Loucy (cell line): ENCODE results near the gene TMPRSS7.

Experiments
- H2AFZ ChIP-seq: fragments of 200-600 bp; sonication (generic); 2 replicates; pipeline ENCODE4 v1.6.0; 2016; ENCODE audit warnings: antibody characterized with exemption, mild to moderate bottlenecking, low read length, moderate library complexity
- H3F3A ChIP-seq: fragments of 200-600 bp; 2 replicates; pipeline ENCODE4 v1.6.0; 2016; ENCODE audit warnings: antibody characterized with exemption, low read depth, mild to moderate bottlenecking
- H3K27me3 ChIP-seq: fragments of 200-600 bp; sonication (generic); 2 replicates; pipeline ENCODE4 v1.6.1; 2014; ENCODE audit warnings: low read length, mild to moderate bottlenecking; ENCODE audit not compliant: insufficient read depth, poor library complexity, severe bottlenecking
- H3K36me3 ChIP-seq: fragments of 200-600 bp; sonication (generic); 2 replicates; pipeline ENCODE4 v1.6.1; 2016; ENCODE audit warnings: low read length; ENCODE audit not compliant: insufficient read depth
- H3K4me1 ChIP-seq: fragments of 200-600 bp; sonication (generic); 2 replicates; pipeline ENCODE4 v1.5.1; 2014; ENCODE audit warnings: low read length, mild to moderate bottlenecking; ENCODE audit not compliant: insufficient read depth, poor library complexity, severe bottlenecking
- H3K4me2 ChIP-seq: fragments of 200-600 bp; sonication (generic); 2 replicates; pipeline ENCODE4 v1.6.0; 2014; ENCODE audit warnings: antibody characterized with exemption, low read length, low read depth, mild to moderate bottlenecking; ENCODE audit not compliant: poor library complexity, severe bottlenecking
- H3K4me3 ChIP-seq: fragments of 200-600 bp; sonication (generic); 2 replicates; pipeline ENCODE4 v1.5.1; 2014; ENCODE audit warnings: low read length, mild to moderate bottlenecking, mixed read lengths; ENCODE audit not compliant: poor library complexity, severe bottlenecking
- H3K79me2 ChIP-seq: fragments of 200-600 bp; sonication (generic); 2 replicates; pipeline ENCODE4 v1.6.1; 2014; ENCODE audit warnings: low read length; ENCODE audit not compliant: insufficient read depth
- H3K9ac ChIP-seq: fragments of 200-600 bp; sonication (generic); 2 replicates; pipeline ENCODE4 v1.6.0; 2014; ENCODE audit warnings: mild to moderate bottlenecking, low read depth, low read length, moderate library complexity; ENCODE audit not compliant: poor library complexity, severe bottlenecking
- H3K9me2 ChIP-seq: fragments of 200-600 bp; sonication (generic); replicated peaks from 2 replicates; pipeline ENCODE4 v1.6.1; 2016; ENCODE audit warnings: low read depth, low read length, mixed read lengths
- H3K9me3 ChIP-seq: fragments of 200-600 bp; sonication (generic); 2 replicates; pipeline ENCODE4 v1.6.1; 2014; ENCODE audit warnings: mild to moderate bottlenecking, antibody characterized with exemption, low read length, low read depth; ENCODE audit not compliant: insufficient read depth
- H4K20me1 ChIP-seq: fragments of 200-600 bp; sonication (generic); 2 replicates; pipeline ENCODE4 v1.6.0; 2014; ENCODE audit warnings: antibody characterized with exemption, low read length, mild to moderate bottlenecking; ENCODE audit not compliant: insufficient read depth, poor library complexity, severe bottlenecking
- CTCF ChIP-seq: fragments of 200-600 bp; sonication (generic); conservative IDR thresholded peaks from 2 replicates; pipeline ENCODE4 v1.5.1; 2014; ENCODE audit warnings: mild to moderate bottlenecking, antibody characterized with exemption, low read length
- EZH2phosphoT487 ChIP-seq: fragments of 200-600 bp; IDR thresholded peaks from 2 replicates; pipeline ENCODE4 v1.6.1; 2018; ENCODE audit warnings: antibody characterized with exemption, mild to moderate bottlenecking, moderate library complexity, borderline replicate concordance

TMPRSS7 gene

GRCh38 chr3:112048911-112049310 is 14.4 kb downstream of the TMPRSS7 start:
- Histone ChIP-seq H3K9ac (no peak overlapping the region), H3K9me2 (no peaks in the 10 kb centered on the region), H4K20me1 (no peaks in the 10 kb centered on the region), H3K4me2 (no peak overlapping the region), H3K79me2 (no peaks in the 10 kb centered on the region), H3K9me3 (no peaks in the 10 kb centered on the region), H3K4me1 (peaks cover 3% of the 10 kb centered on the region), H3K27me3 (peaks cover 7% of the 10 kb centered on the region), H3K36me3 (no peaks in the 10 kb centered on the region), H3K4me3 (no peak overlapping the region), H2AFZ (no peak overlapping the region), H3F3A (no peaks in the 10 kb centered on the region)
- TF ChIP-seq EZH2phosphoT487 = no peak
- TF ChIP-seq CTCF = no peak

- no peak overlapping the region for H2AFZ ChIP-seq
- no peaks in the 10 kb centered on the region for H3K9me3 ChIP-seq
- H3K4me2 ChIP-seq = no peak overlapping the region
- H3K9me2 ChIP-seq = no peaks in the 10 kb centered on the region
- H4K20me1 ChIP-seq = no peaks in the 10 kb centered on the region
- no peak overlapping the region for H3K9ac ChIP-seq
- peaks cover 16% of the 10 kb centered on the region for H3K27me3 ChIP-seq
- H3K4me1 ChIP-seq = no peaks in the 10 kb centered on the region
- H3K36me3 ChIP-seq = no peaks in the 10 kb centered on the region
- H3F3A ChIP-seq = no peaks in the 10 kb centered on the region
- H3K4me3 ChIP-seq = no peak overlapping the region
- no peaks in the 10 kb centered on the region for H3K79me2 ChIP-seq
- no peak for TF ChIP-seq EZH2phosphoT487
- no peak for TF ChIP-seq CTCF
Measured at GRCh38 chr3:112053229-112053628, 18.7 kb downstream of the TMPRSS7 start.

- Histone ChIP-seq H3K4me2 (no peak overlapping the region), H3K4me1 (no peaks in the 10 kb centered on the region), H4K20me1 (no peaks in the 10 kb centered on the region), H3K9me3 (no peaks in the 10 kb centered on the region), H3K4me3 (no peak overlapping the region), H3K36me3 (no peaks in the 10 kb centered on the region), H3K79me2 (no peaks in the 10 kb centered on the region), H3K27me3 (peaks cover 16% of the 10 kb centered on the region), H2AFZ (no peak overlapping the region), H3F3A (no peaks in the 10 kb centered on the region), H3K9me2 (no peaks in the 10 kb centered on the region), H3K9ac (no peak overlapping the region)
- TF ChIP-seq EZH2phosphoT487 (no peak), CTCF (no peak)
Measured at GRCh38 chr3:112056451-112056929, 22.0 kb downstream of the TMPRSS7 start.
